SU-DHL-6 (cell line): ENCODE results near the gene HOXA9.

ENCODE experiments used
- CTCF ChIP-seq: fragments of 200-600 bp; sonication (generic); IDR thresholded peaks from one replicate; pipeline ENCODE4 v1.5.1; 2017; ENCODE audit warnings: antibody characterized with exemption, mild to moderate bottlenecking, low read length, moderate library complexity; ENCODE audit not compliant: insufficient read depth, poor library complexity, severe bottlenecking
- EZH2phosphoT487 ChIP-seq: fragments of 200-600 bp; sonication (generic), shearing (Covaris generic); conservative IDR thresholded peaks from 2 replicates; pipeline ENCODE4 v1.6.1; 2018; ENCODE audit warnings: mild to moderate bottlenecking, antibody characterized with exemption, low read length, moderate library complexity, mixed read lengths

GRCh38 chr7:27201580-27202017 is 36.3 kb upstream of the HOXA9 start:
- no peak for TF ChIP-seq CTCF
- TF ChIP-seq EZH2phosphoT487: no peak
